H1 (cell line): ENCODE measurements around the gene FOXD4L6. TPM values are rescaled to one million over a fixed set of nuclear protein-coding genes. Genes with fewer than 3 reads are reported as not detected.
"Not testable (repeated sequence)": the region's sequence is repeated elsewhere in the genome, so short reads cannot be mapped to it uniquely, and the experiment has no call there.

Source experiments
- CTCF ChIA-PET: fragments of 300-600 bp; sonication (Branson Sonifier 250); formaldehyde crosslinking; loops from one replicate; lab custom pipeline; 2021; ENCODE audit not compliant: partially characterized antibody; lab: Charles Lee
- POLR2A ChIA-PET: fragments of 300-600 bp; sonication (Branson Sonifier 250); formaldehyde crosslinking; loops from one replicate; lab custom pipeline; 2021; ENCODE audit warnings: inconsistent platforms; ENCODE audit not compliant: partially characterized antibody; lab: Charles Lee
- DNase-seq, 2 experiments: peaks; one replicate each; pipeline versions ENCODE4 v3.0.0 to v3.0.0-alpha.2; 2010 to 2022; ENCODE audit warnings: low spot score in 2 of 2, low read depth in 1 of 2, mixed read lengths in 1 of 2
- FAIRE-seq: peaks from 2 replicates; lab custom pipeline; 2011; peaks lifted over from hg19 to GRCh38; lab: Jason Lieb, UNC
- H2AFZ ChIP-seq: 2 replicates; pipeline ENCODE4 v1.8.1; 2012; ENCODE audit warnings: low read length, inconsistent platforms
- H2AK5ac ChIP-seq: 2 replicates; pipeline ENCODE4 v1.6.1; 2013; ENCODE audit warnings: low read depth, low read length
- H2BK120ac ChIP-seq: replicated peaks from 2 replicates; pipeline ENCODE3; 2013; ENCODE audit warnings: low read depth, low read length, inconsistent platforms
- H2BK12ac ChIP-seq: 2 replicates; pipeline ENCODE4 v1.6.1; 2013; ENCODE audit warnings: low read depth, low read length
- H2BK15ac ChIP-seq: 2 replicates; pipeline ENCODE4 v1.6.1; 2013; ENCODE audit warnings: low read length
- H2BK20ac ChIP-seq: 2 replicates; pipeline ENCODE4 v1.6.1; 2013; ENCODE audit warnings: low read length
- H2BK5ac ChIP-seq: 2 replicates; pipeline ENCODE4 v1.6.1; 2013; ENCODE audit warnings: low read depth, low read length
- H3K14ac ChIP-seq: 2 replicates; pipeline ENCODE4 v1.6.1; 2013; ENCODE audit warnings: inconsistent platforms; ENCODE audit not compliant: insufficient read length
- H3K18ac ChIP-seq: 2 replicates; pipeline ENCODE4 v1.6.1; 2013; ENCODE audit warnings: low read length; ENCODE audit errors: extremely low read depth
- H3K23ac ChIP-seq: 2 replicates; pipeline ENCODE4 v1.6.1; 2013; ENCODE audit warnings: inconsistent platforms; ENCODE audit not compliant: insufficient read length
- H3K23me2 ChIP-seq: 2 replicates; pipeline ENCODE4 v1.6.1; 2013; ENCODE audit warnings: low read depth, low read length
- H3K27ac ChIP-seq: 2 replicates; pipeline ENCODE4 v1.6.1; 2011; ENCODE audit warnings: low read depth, low read length, inconsistent platforms
- H3K27me3 ChIP-seq, 4 experiments: replicated peaks in 1 of 4; 1 replicate in 1 of 4; 2 replicates in 3 of 4; pipeline versions ENCODE4 v1.6.1 to v1.8.1; 2011 to 2013; ENCODE audit warnings: low read length in 3 of 4, mild to moderate bottlenecking in 3 of 4, inconsistent platforms in 2 of 4, mixed read lengths in 2 of 4, moderate library complexity in 1 of 4; ENCODE audit not compliant: control insufficient read depth in 3 of 4, insufficient read depth in 3 of 4; ENCODE audit errors: extremely low read depth in 1 of 4
- H3K36me3 ChIP-seq, 4 experiments: 2 replicates each; pipeline versions ENCODE4 v1.6.1 to v1.8.1; 2011 to 2013; ENCODE audit warnings: mild to moderate bottlenecking in 4 of 4, low read length in 3 of 4, moderate library complexity in 2 of 4, control low read depth in 1 of 4, inconsistent platforms in 1 of 4; ENCODE audit not compliant: insufficient read depth in 4 of 4, control insufficient read depth in 2 of 4
- H3K4ac ChIP-seq: replicated peaks from 2 replicates; pipeline ENCODE3; 2013; ENCODE audit warnings: low read length, low read depth, mixed read lengths, inconsistent platforms; ENCODE audit not compliant: insufficient read length
- H3K4me1 ChIP-seq, 4 experiments: replicated peaks in 1 of 4; 1 replicate in 1 of 4; 2 replicates in 3 of 4; pipeline versions ENCODE4 v1.6.1 to v1.8.1; 2011 to 2013; ENCODE audit warnings: low read length in 3 of 4, inconsistent platforms in 2 of 4, mixed read lengths in 1 of 4; ENCODE audit not compliant: insufficient read depth in 4 of 4, control insufficient read depth in 3 of 4
- H3K4me2 ChIP-seq, 2 experiments: 2 replicates each; pipeline versions ENCODE4 v1.6.1 to v1.8.1; 2011 to 2013; ENCODE audit warnings: low read depth in 2 of 2, low read length in 2 of 2, control low read depth in 1 of 2, inconsistent platforms in 1 of 2, mild to moderate bottlenecking in 1 of 2; ENCODE audit not compliant: insufficient read depth in 1 of 2
- H3K4me3 ChIP-seq, 4 experiments: fragments of 200-600, 300-600 bp in 1 of 4; sonication (generic), shearing (Covaris generic), sonication (Bioruptor Twin) in 1 of 4; 2 replicates each; pipeline versions ENCODE4 v1.5.1 to v1.8.1; 2011 to 2016; ENCODE audit warnings: low read length in 4 of 4, low read depth in 3 of 4, control low read depth in 2 of 4, inconsistent platforms in 2 of 4, mild to moderate bottlenecking in 2 of 4, mixed read lengths in 1 of 4, moderate library complexity in 1 of 4; ENCODE audit not compliant: insufficient read depth in 2 of 4; ENCODE audit errors: extremely low read depth in 1 of 4
- H3K56ac ChIP-seq: replicated peaks from 2 replicates; pipeline ENCODE3; 2013; ENCODE audit warnings: low read depth, mild to moderate bottlenecking, mixed read lengths, low read length, inconsistent platforms; ENCODE audit not compliant: insufficient read length
- H3K79me1 ChIP-seq: 2 replicates; pipeline ENCODE4 v1.6.1; 2013; ENCODE audit warnings: low read depth, low read length, control low read depth
- H3K79me2 ChIP-seq, 2 experiments: 2 replicates each; pipeline versions ENCODE4 v1.6.1 to v1.8.1; 2012 to 2013; ENCODE audit warnings: low read length in 2 of 2, mild to moderate bottlenecking in 2 of 2, inconsistent platforms in 1 of 2; ENCODE audit not compliant: insufficient read depth in 2 of 2, control insufficient read depth in 1 of 2
- H3K9ac ChIP-seq, 4 experiments: replicated peaks in 1 of 4; 1 replicate in 1 of 4; 2 replicates in 3 of 4; pipeline versions ENCODE4 v1.6.1 to v1.8.1; 2011 to 2013; ENCODE audit warnings: low read depth in 3 of 4, low read length in 3 of 4, control low read depth in 2 of 4, mild to moderate bottlenecking in 2 of 4, moderate library complexity in 2 of 4, inconsistent platforms in 1 of 4; ENCODE audit errors: extremely low read depth in 1 of 4
- H3K9me3 ChIP-seq, 2 experiments: 2 replicates each; pipeline versions ENCODE4 v1.6.1 to v1.8.1; 2012 to 2013; ENCODE audit warnings: mild to moderate bottlenecking in 2 of 2, moderate library complexity in 2 of 2, control low read depth in 1 of 2, inconsistent platforms in 1 of 2, low read depth in 1 of 2, low read length in 1 of 2, mixed read lengths in 1 of 2; ENCODE audit not compliant: insufficient read depth in 2 of 2
- H4K20me1 ChIP-seq, 2 experiments: replicated peaks in 1 of 2; 2 replicates each; pipeline versions ENCODE3 to v1.8.1; 2011 to 2013; ENCODE audit warnings: inconsistent platforms in 2 of 2, low read length in 2 of 2, mild to moderate bottlenecking in 1 of 2; ENCODE audit not compliant: insufficient read depth in 2 of 2, control insufficient read depth in 1 of 2
- H4K5ac ChIP-seq: 2 replicates; pipeline ENCODE4 v1.6.1; 2013; ENCODE audit warnings: low read length, low read depth, mixed read lengths, inconsistent platforms; ENCODE audit not compliant: insufficient read length
- H4K8ac ChIP-seq: 2 replicates; pipeline ENCODE4 v1.8.0; 2013; ENCODE audit warnings: mild to moderate bottlenecking, moderate library complexity, low read length, inconsistent platforms; ENCODE audit not compliant: insufficient read depth; ENCODE audit errors: extremely low read depth
- H4K91ac ChIP-seq: replicated peaks from 2 replicates; pipeline ENCODE3; 2013; ENCODE audit warnings: low read length, mixed read lengths, inconsistent platforms; ENCODE audit not compliant: insufficient read length
- WGBS, 2 experiments: shearing (Covaris generic) in 1 of 2; methylation state at CpG; one replicate each; pipeline versions ENCODE4 v1.1.6 to v1.1.7; 2013 to 2015; ENCODE audit warnings: low lambda C conversion rate in 2 of 2, mixed read lengths in 2 of 2, inconsistent platforms in 1 of 2, low coverage in 1 of 2, missing lambda C conversion rate in 1 of 2; ENCODE audit not compliant: insufficient replicate concordance in 2 of 2, insufficient coverage in 1 of 2, insufficient read length in 1 of 2; ENCODE audit errors: extremely low coverage in 1 of 2, missing lambda C conversion rate in 1 of 2; 5-methylcytosine and 5-hydroxymethylcytosine counted together
- polyA plus RNA-seq, 7 experiments: library from polyadenylated mRNA; depleted of rRNA in 3 of 7; stranded (reverse) in 5 of 7; unstranded in 2 of 7; fragments of >200 nt in 5 of 7; fragments of 200-250 nt in 2 of 7; gene quantifications; 1 replicate in 5 of 7; 2 replicates in 1 of 7; 4 replicates in 1 of 7; pipeline versions ENCODE4 v1.2.1 to v1.2.3, GENCODE V29; 2011 to 2013; ENCODE audit warnings: missing spikeins in 2 of 7, mixed read lengths in 2 of 7
- total RNA-seq: library from RNA; stranded (reverse); fragmentation: NEBNext Ultra II Directional; extraction: Animal tissue kit (Norgen Biotek cat#: 25700); gene quantifications from 2 replicates; pipeline ENCODE4 v1.2.1, GENCODE V29; 2021

Gene FOXD4L6
- total and polyA plus RNA-seq, 2 of the 8 experiments (the other 6 are each of a cell fraction or from before 2014, with no cell fraction given), result 0.13 TPM; not detected in 1

GRCh38 chr9:41077586-41077985 is 50.9 kb downstream of the FOXD4L6 start:
- FAIRE-seq, H3K79me1 ChIP-seq: not testable (repeated sequence)
- peaks cover 20 to 44% (median 29%) of the 10 kb centered on the region in 4 experiments; a peak in 6 of 7 replicates for H3K27me3 ChIP-seq

More at GRCh38 chr9:41077586-41077985, 50.9 kb downstream of the FOXD4L6 start:
- H3K4me2 ChIP-seq, CTCF ChIA-PET, H3K79me2 ChIP-seq, H3K4ac ChIP-seq, H3K27ac ChIP-seq, H4K8ac ChIP-seq, H3K4me3 ChIP-seq, H2AK5ac ChIP-seq, H2BK15ac ChIP-seq, H4K5ac ChIP-seq, H2BK120ac ChIP-seq, H3K9ac ChIP-seq, DNase-seq, H2BK5ac ChIP-seq, H3K23ac ChIP-seq, H3K18ac ChIP-seq, H3K23me2 ChIP-seq, H3K36me3 ChIP-seq, H2BK12ac ChIP-seq, H4K91ac ChIP-seq, H3K56ac ChIP-seq, H2AFZ ChIP-seq, H3K4me1 ChIP-seq, H2BK20ac ChIP-seq, H3K14ac ChIP-seq, H4K20me1 ChIP-seq, POLR2A ChIA-PET, H3K9me3 ChIP-seq: not testable (repeated sequence)
- WGBS, 2 experiments, result 85% methylated on average over 1 of the region's 1 CpG; no CpG with 5 or more reads in 1 of the 2 experiments

Other genes starting within 250 kb of the FOXD4L6 start
- gene ZNG1F, start 60.6 kb upstream of the FOXD4L6 start, total RNA-seq, result 4.8 and 5.3 TPM in 2 replicates
- gene ZNG1F, start 60.6 kb upstream of the FOXD4L6 start, polyA plus RNA-seq (2011; rRNA removed), result 1.6 and 4.3 TPM in 2 replicates